Activated naive CD4-positive, alpha-beta T cell treated with anti-CD3 and anti-CD28 coated beads for 36 hours (primary cell): ENCODE measurements around the gene C1orf105. TPM values are rescaled to one million over a fixed set of nuclear protein-coding genes. Genes with fewer than 3 reads are reported as not detected.

Experiments used
- CTCF ChIA-PET: fragments of 350-600 bp; sonication (Branson Sonifier 250); formaldehyde crosslinking; loops from one replicate; lab custom pipeline; 2021; ENCODE audit warnings: antibody characterized with exemption; lab: Charles Lee
- DNase-seq: peaks from one replicate; pipeline ENCODE4 v3.0.0-alpha.2; 2020
- H3K27ac Mint-ChIP-seq: one replicate; pipeline ENCODE4 v1.8.0; 2021; ENCODE audit warnings: mild to moderate bottlenecking, mixed read lengths
- H3K27me3 Mint-ChIP-seq: one replicate; pipeline ENCODE4 v1.8.0; 2021; ENCODE audit warnings: low read depth, mixed read lengths
- H3K36me3 Mint-ChIP-seq: one replicate; pipeline ENCODE4 v1.8.0; 2021; ENCODE audit warnings: low read depth, mixed read lengths
- H3K4me1 Mint-ChIP-seq: one replicate; pipeline ENCODE4 v1.8.0; 2021; ENCODE audit warnings: low read depth, mixed read lengths
- H3K4me3 Mint-ChIP-seq: one replicate; pipeline ENCODE4 v1.8.0; 2021; ENCODE audit warnings: mild to moderate bottlenecking, moderate library complexity, mixed read lengths
- H3K9me3 Mint-ChIP-seq: one replicate; pipeline ENCODE4 v1.8.0; 2021; ENCODE audit warnings: mixed read lengths
- intact Hi-C: fragments of 100-400 bp; cut with micrococcal nuclease; formaldehyde crosslinking; loops from one replicate; pipeline ENCODE4 v1.15.1; 2023
- total RNA-seq, 2 experiments: library from RNA; stranded (reverse); gene quantifications; one replicate each; pipeline ENCODE4 v1.2.3, GENCODE V29; 2021

The C1orf105 gene
- total RNA-seq, 2 experiments from 2014 or later, result not detected

- Mint-ChIP-seq H3K27me3 (no peaks in the 10 kb centered on the region), H3K9me3 (no peaks in the 10 kb centered on the region), H3K4me3 (peak overlapping the region; percentile 7), H3K36me3 (no peaks in the 10 kb centered on the region), H3K27ac (peak overlapping the region; percentile 26), H3K4me1 (peaks cover 31% of the 10 kb centered on the region)
- CTCF ChIA-PET, result interaction anchor here (0.6 to 2.4 kb wide), 21 partner anchors 9 to 845 kb away, joined by 3 to 17 read pairs (median 4); no protein-coding TSS in a partner anchor
- peak; percentile 53 for DNase-seq
- intact Hi-C loops, result loop anchor here (1.0 to 5.0 kb wide), 6 partner anchors 83 to 757 kb away; partner anchors contain the start of genes SUCO and TNFSF4
These were observed 29.4 kb downstream of the C1orf105 start for GRCh38 chr1:172449585-172450523.

DNA sequence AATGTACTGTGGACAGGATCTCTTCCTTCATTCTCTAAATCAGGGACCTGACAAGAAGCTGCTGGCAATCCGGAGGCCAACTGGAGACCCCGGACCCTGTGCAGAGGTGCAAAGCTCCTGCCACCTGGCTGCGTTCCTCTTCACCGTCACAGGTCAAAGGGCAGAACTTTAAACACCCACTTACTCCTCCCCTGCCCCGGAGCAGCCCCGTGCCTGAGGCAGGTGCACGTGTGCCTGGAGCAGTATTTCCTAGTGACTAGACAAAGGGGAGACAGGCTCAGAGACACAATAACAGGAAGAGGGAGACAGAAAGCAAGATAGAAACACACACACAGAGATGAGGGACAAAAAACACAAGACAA lies 30.0 kb downstream of the C1orf105 start:
- Mint-ChIP-seq H3K9me3 (no peaks in the 10 kb centered on the region), H3K4me3 (no peak overlapping the region), H3K36me3 (no peaks in the 10 kb centered on the region), H3K27me3 (no peaks in the 10 kb centered on the region), H3K27ac (peak overlapping the region; percentile 21), H3K4me1 (peaks cover 31% of the 10 kb centered on the region)
- DNase-seq, result peak; percentile 28
- CTCF ChIA-PET, result interaction anchor here (0.6 to 2.4 kb wide), 21 partner anchors 10 to 846 kb away, joined by 3 to 17 read pairs (median 4); no protein-coding TSS in a partner anchor
- intact Hi-C loops, result loop anchor here (1.0 to 5.0 kb wide), 6 partner anchors 83 to 756 kb away; partner anchors contain the start of genes SUCO and TNFSF4

DNA sequence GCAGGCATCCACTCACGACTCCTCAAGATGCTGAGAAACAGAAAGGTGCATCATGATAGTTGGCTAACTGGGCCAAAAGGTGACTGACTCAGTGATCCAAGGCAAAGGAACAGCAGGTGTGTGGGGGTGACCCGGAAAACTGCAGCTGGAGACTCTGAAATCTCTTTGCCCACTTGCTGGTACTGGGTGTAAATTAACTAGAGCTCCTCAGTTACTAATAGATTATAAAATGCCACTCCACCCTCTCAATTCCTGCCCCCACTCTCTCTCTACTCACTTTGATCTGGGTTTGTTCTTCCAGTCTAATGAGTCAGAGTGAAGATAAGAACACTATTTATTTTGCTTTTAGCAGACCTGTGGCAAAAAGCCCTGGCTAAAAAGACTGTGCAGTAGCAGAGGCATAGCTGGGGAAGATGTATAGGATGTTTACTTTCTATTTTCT lies 30.5 kb downstream of the C1orf105 start:
- H3K27ac Mint-ChIP-seq, result peak overlapping the region; percentile 21
- peak; percentile 45 for DNase-seq

DNA sequence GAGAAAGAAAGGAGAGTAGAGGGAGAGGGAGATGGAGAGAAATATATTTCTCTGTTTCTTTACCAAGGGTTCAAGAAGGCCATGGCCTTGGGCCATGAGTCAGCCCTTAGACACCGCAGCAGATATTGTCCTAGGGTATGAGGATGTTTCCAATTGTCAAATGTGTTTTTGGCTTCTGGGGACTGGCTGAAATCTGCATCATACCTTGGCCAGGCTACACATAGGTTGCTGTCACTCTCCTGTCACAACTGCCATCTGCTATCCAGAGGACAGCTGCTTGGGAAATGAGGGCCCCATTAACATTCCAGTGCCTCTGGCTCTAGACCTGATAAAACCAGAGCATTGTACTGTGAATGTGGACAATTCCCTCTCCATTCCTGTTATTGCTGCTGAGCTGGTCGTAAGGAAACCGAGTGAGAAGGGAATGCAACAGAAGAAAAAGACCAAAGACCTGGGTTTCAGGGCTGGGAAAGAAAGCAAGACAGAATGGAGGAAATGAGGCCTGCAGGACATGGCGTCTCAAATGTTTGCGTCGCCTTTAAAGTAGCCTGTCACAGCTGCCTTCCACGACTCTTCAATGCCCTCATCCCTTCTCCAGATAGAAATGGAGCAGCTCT lies 32.2 kb downstream of the C1orf105 start:
- no peaks in the 10 kb centered on the region for H3K9me3 Mint-ChIP-seq
- no peak overlapping the region for H3K27ac Mint-ChIP-seq
- CTCF ChIA-PET, result no interaction called here
- H3K36me3 Mint-ChIP-seq, result no peaks in the 10 kb centered on the region
- intact Hi-C loops, result loop anchor here (5.0 kb wide), 1 partner anchor 135 kb away; no protein-coding TSS in a partner anchor
- peaks cover 31% of the 10 kb centered on the region for H3K4me1 Mint-ChIP-seq
- no peaks in the 10 kb centered on the region for H3K27me3 Mint-ChIP-seq
- H3K4me3 Mint-ChIP-seq, result no peak overlapping the region
- DNase-seq, result no peak

More for the DNA sequence above, 30.5 kb downstream of the C1orf105 start:
- CTCF ChIA-PET, result interaction anchor here (0.6 to 2.4 kb wide), 20 partner anchors 11 to 906 kb away, joined by 3 to 17 read pairs (median 4); partner anchors contain the start of gene SUCO
- intact Hi-C loops, result loop anchor here (2.0 to 5.0 kb wide), 3 partner anchors 136 to 756 kb away; partner anchors contain the start of gene TNFSF4
- Mint-ChIP-seq H3K4me1 (peaks cover 31% of the 10 kb centered on the region), H3K9me3 (no peaks in the 10 kb centered on the region), H3K4me3 (peak overlapping the region; percentile 20), H3K36me3 (no peaks in the 10 kb centered on the region), H3K27me3 (no peaks in the 10 kb centered on the region)

GRCh38 chr1:172453153-172453545 lies 32.7 kb downstream of the C1orf105 start:
- intact Hi-C loops, result loop anchor here (5.0 kb wide), 1 partner anchor 134 kb away; no protein-coding TSS in a partner anchor
- Mint-ChIP-seq H3K4me1 (peaks cover 31% of the 10 kb centered on the region), H3K27ac (no peak overlapping the region), H3K36me3 (no peaks in the 10 kb centered on the region), H3K4me3 (no peak overlapping the region), H3K27me3 (no peaks in the 10 kb centered on the region), H3K9me3 (no peaks in the 10 kb centered on the region)
- CTCF ChIA-PET, result interaction anchor here (0.6 to 1.1 kb wide), 3 partner anchors 9 to 451 kb away, joined by 3 to 4 read pairs (median 4); partner anchors contain the start of gene PIGC
- no peak for DNase-seq

DNA sequence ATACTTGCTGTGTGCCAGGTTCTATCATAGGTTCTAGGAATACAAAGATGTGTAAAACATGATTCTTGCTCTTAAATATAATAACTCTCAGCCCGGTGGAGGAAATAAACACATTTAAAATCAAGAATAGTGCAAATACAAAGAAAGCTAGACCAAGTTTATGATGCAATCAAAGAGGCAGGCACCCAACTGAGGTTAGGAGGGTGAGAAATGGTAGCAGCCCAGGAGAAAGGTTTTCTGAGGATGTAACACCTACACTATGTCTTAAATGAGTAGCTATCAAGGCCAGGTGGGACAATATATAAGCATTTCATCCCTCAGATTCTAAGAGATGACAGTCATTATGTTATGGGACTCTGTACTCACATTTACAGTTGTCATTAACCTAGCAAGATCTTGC lies 33.1 kb downstream of the C1orf105 start:
- DNase-seq, result no peak
- H3K4me3 Mint-ChIP-seq, result no peak overlapping the region
- no peak overlapping the region for H3K27ac Mint-ChIP-seq
- H3K9me3 Mint-ChIP-seq, result no peaks in the 10 kb centered on the region
- CTCF ChIA-PET, result interaction anchor here (0.6 to 1.1 kb wide), 3 partner anchors 9 to 451 kb away, joined by 3 to 4 read pairs (median 4); partner anchors contain the start of gene PIGC
- no peaks in the 10 kb centered on the region for H3K27me3 Mint-ChIP-seq
- no peaks in the 10 kb centered on the region for H3K36me3 Mint-ChIP-seq
- H3K4me1 Mint-ChIP-seq, result peaks cover 31% of the 10 kb centered on the region
- intact Hi-C loops, result loop anchor here (5.0 kb wide), 1 partner anchor 134 kb away; no protein-coding TSS in a partner anchor

- Mint-ChIP-seq H3K4me1 (peaks cover 18% of the 10 kb centered on the region), H3K27ac (no peak overlapping the region), H3K4me3 (no peak overlapping the region), H3K9me3 (no peaks in the 10 kb centered on the region), H3K36me3 (no peaks in the 10 kb centered on the region), H3K27me3 (no peaks in the 10 kb centered on the region)
- CTCF ChIA-PET, result interaction anchor here (0.9 to 1.1 kb wide), 2 partner anchors 11 to 258 kb away, joined by 3 to 4 read pairs; partner anchors contain the start of gene PIGC
- DNase-seq, result no peak
- intact Hi-C loops, result no loop called here
These were observed 35.0 kb downstream of the C1orf105 start for GRCh38 chr1:172455451-172455850.

GRCh38 chr1:172456344-172456769 lies 35.9 kb downstream of the C1orf105 start:
- no peak overlapping the region for H3K4me3 Mint-ChIP-seq
- peaks cover 9% of the 10 kb centered on the region for H3K4me1 Mint-ChIP-seq
- CTCF ChIA-PET, result interaction anchor here (0.7 to 1.0 kb wide), 3 partner anchors 12 to 272 kb away, joined by 3 read pairs; no protein-coding TSS in a partner anchor
- H3K27ac Mint-ChIP-seq, result no peak overlapping the region
- no peaks in the 10 kb centered on the region for H3K27me3 Mint-ChIP-seq
- H3K36me3 Mint-ChIP-seq, result no peaks in the 10 kb centered on the region
- DNase-seq, result no peak
- H3K9me3 Mint-ChIP-seq, result no peaks in the 10 kb centered on the region
- intact Hi-C loops, result no loop called here

DNA sequence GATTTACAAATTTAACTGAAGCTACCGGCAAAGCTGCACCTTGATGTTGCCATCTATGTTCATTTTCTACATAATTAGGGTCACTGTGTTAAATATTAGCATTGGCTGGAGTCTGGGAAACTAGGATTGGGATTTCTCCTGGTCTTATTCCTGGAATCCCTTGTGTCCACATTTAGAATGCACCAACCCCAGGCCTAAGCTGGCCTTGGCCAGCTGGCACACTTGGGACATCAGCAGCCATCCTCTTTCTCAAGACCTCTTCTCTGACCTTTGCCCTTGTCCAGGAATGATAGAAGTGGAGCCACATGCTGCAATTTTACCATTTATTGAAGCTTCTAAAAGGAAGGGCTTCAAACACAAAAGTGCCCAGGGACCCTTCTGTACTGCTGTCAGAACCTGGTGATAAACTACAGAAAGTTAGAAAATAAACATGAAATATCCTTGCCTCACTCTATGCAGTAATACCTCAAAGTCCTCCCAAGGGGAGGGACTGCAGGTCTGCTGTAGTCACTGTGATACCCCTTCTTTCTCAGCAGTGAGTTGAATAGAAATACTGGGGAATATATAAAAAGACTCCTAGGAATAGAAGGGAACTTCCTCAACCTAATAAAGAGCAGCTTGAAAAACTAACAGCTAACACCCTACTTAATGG lies 37.1 kb downstream of the C1orf105 start:
- Mint-ChIP-seq H3K4me1 (peaks cover 5% of the 10 kb centered on the region), H3K27ac (no peak overlapping the region), H3K36me3 (no peaks in the 10 kb centered on the region), H3K4me3 (no peak overlapping the region), H3K9me3 (no peaks in the 10 kb centered on the region), H3K27me3 (no peaks in the 10 kb centered on the region)
- intact Hi-C loops, result no loop called here
- no peak for DNase-seq
- CTCF ChIA-PET, result interaction anchor here (0.5 to 1.3 kb wide), 3 partner anchors 8 to 1035 kb away, joined by 3 read pairs; no protein-coding TSS in a partner anchor

GRCh38 chr1:172460177-172460576 lies 39.7 kb downstream of the C1orf105 start:
- Mint-ChIP-seq H3K27me3 (no peaks in the 10 kb centered on the region), H3K9me3 (no peaks in the 10 kb centered on the region), H3K27ac (no peak overlapping the region), H3K36me3 (no peaks in the 10 kb centered on the region), H3K4me3 (no peak overlapping the region), H3K4me1 (no peaks in the 10 kb centered on the region)
- CTCF ChIA-PET, result no interaction called here
- intact Hi-C loops, result no loop called here
- DNase-seq, result no peak

GRCh38 chr1:172460887-172461315 lies 40.4 kb downstream of the C1orf105 start:
- H3K27ac Mint-ChIP-seq, result no peak overlapping the region
- no peaks in the 10 kb centered on the region for H3K4me1 Mint-ChIP-seq
- no peak for DNase-seq
- H3K36me3 Mint-ChIP-seq, result no peaks in the 10 kb centered on the region
- no peaks in the 10 kb centered on the region for H3K9me3 Mint-ChIP-seq
- no peak overlapping the region for H3K4me3 Mint-ChIP-seq
- CTCF ChIA-PET, result no interaction called here
- intact Hi-C loops, result no loop called here
- no peaks in the 10 kb centered on the region for H3K27me3 Mint-ChIP-seq
